Tibial artery (tissue), 4 donors: ENCODE results near the gene KRTAP10-7.

Source experiments
- DNase-seq, 2 donors: peaks; one replicate each; pipeline ENCODE4 v3.0.0-alpha.2; 2019
- H3K27ac ChIP-seq, 2 donors: fragments of 200-600 bp; sonication (generic) in 1 of 2; 1 replicate in 1 of 2; 2 replicates in 1 of 2; pipeline ENCODE4 v1.5.1; 2018 to 2019; ENCODE audit warnings: mild to moderate bottlenecking in 1 of 2
- H3K27me3 ChIP-seq, 2 donors: fragments of 200-600 bp; sonication (generic) in 1 of 2; one replicate each; pipeline versions ENCODE4 v1.5.1 to v1.6.0; 2016 to 2019
- H3K36me3 ChIP-seq, 3 donors: fragments of 200-600 bp; sonication (generic) in 2 of 3; one replicate each; pipeline ENCODE4 v1.5.1; 2016 to 2019; ENCODE audit warnings: mild to moderate bottlenecking in 2 of 3
- H3K4me1 ChIP-seq, 4 donors: fragments of 200-600 bp; sonication (generic) in 2 of 4; 1 replicate in 3 of 4; 2 replicates in 1 of 4; pipeline ENCODE4 v1.5.1; 2016 to 2019
- H3K4me3 ChIP-seq, 2 donors: fragments of 200-600 bp; sonication (generic) in 1 of 2; 1 replicate in 1 of 2; 2 replicates in 1 of 2; pipeline ENCODE4 v1.5.1; 2018 to 2019; ENCODE audit warnings: mild to moderate bottlenecking in 2 of 2
- H3K9me3 ChIP-seq, 3 donors: fragments of 200-600 bp; sonication (generic) in 1 of 3; one replicate each; pipeline ENCODE4 v1.5.1; 2016 to 2019
- intact Hi-C: fragments of 100-400 bp; cut with DNase I; formaldehyde crosslinking; loops from one replicate; pipeline ENCODE4 v1.15.0; 2023; ENCODE audit warnings: low total_unique reads
- TF ChIP-seq, protein P1 (sequence below), 2 experiments: fragments of 200-600 bp in 1 of 2; fragments of 450-650 bp in 1 of 2; IDR thresholded peaks; one replicate each; pipeline ENCODE4 v1.5.1; 2017 to 2019; ENCODE audit warnings: antibody characterized with exemption in 2 of 2, mild to moderate bottlenecking in 1 of 2, moderate library complexity in 1 of 2

Gene KRTAP10-7

DNA sequence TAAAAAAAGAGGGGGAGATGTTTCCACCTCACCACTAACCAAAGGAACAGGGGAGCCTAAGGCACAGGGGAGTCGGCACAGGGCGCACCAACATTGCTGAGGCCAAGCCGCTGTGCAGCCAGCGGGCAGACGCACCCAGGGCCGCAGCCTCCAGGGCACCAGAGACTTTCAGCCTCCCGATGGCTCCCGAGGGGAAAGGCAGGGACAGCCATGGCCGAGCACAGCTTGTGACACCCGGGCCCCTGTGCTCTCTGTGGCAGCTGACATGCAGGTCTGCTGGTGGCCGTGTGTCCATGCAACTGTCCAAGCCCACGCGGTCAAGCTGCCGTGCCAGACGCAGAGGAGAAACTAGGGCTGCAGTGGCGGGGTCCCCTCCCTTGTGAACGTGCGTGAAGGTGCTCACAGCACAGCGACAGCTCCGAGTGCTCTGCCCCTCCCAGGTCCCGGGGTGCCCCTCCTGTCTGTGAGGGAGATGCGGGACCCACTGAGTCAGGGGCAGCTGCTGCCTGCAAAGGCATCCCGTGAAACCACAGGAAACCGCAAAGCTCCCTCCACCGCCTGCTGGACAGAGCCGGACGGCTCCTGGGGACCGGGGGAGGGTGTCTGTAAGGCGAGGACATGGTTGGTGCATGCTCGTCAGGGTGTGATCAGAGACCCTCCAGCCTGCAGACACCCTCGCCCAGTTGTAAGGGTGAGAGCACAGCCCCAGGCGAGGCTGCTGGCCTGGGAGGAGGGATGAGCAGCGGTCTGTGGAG is 48.3 kb downstream of the KRTAP10-7 start:
- TF ChIP-seq, protein P1, sequence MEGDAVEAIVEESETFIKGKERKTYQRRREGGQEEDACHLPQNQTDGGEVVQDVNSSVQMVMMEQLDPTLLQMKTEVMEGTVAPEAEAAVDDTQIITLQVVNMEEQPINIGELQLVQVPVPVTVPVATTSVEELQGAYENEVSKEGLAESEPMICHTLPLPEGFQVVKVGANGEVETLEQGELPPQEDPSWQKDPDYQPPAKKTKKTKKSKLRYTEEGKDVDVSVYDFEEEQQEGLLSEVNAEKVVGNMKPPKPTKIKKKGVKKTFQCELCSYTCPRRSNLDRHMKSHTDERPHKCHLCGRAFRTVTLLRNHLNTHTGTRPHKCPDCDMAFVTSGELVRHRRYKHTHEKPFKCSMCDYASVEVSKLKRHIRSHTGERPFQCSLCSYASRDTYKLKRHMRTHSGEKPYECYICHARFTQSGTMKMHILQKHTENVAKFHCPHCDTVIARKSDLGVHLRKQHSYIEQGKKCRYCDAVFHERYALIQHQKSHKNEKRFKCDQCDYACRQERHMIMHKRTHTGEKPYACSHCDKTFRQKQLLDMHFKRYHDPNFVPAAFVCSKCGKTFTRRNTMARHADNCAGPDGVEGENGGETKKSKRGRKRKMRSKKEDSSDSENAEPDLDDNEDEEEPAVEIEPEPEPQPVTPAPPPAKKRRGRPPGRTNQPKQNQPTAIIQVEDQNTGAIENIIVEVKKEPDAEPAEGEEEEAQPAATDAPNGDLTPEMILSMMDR (IDR thresholded peaks at IDR 0.05) = no peak
- H3K27me3 ChIP-seq = peaks cover 0 to 30% of the 10 kb centered on the region in 2 donors
- H3K27ac ChIP-seq = no peak overlapping the region
- peaks cover 0 to 8% (median 6%) of the 10 kb centered on the region in 3 donors for H3K9me3 ChIP-seq
- no peaks in the 10 kb centered on the region for H3K4me1 ChIP-seq
- H3K4me3 ChIP-seq = no peak overlapping the region
- DNase-seq = no peak
- H3K36me3 ChIP-seq = no peaks in the 10 kb centered on the region
- intact Hi-C loops = no loop called here

DNA sequence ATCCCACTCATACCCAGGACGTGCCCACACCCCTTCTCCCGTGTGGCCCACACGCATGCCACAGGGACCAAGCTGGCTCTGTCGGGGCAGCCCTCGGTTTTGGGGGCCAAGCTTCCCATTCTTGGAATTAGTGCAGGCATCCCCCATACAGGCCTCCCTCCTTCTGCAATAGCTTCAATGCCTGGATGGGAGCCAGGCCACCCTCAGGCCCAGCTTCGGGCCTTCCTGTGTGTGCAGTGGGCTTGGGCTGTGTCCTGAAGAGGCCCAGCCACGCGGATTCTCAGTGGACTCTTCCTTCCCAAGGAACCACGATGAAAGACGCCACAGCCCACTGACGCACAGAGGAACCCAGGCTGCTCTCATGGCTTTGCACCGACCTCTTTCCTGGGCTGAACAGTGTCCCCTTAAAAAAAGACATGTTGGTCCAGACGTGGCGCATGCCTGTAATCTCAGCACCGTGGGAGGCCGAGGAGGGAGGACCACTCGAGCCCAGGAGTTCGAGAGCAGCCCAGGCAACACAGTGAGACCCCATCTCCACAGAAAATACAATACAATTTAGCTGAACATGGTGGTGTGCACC is 49.2 kb downstream of the KRTAP10-7 start:
- intact Hi-C loops = no loop called here
- Histone ChIP-seq H3K4me3 (no peak overlapping the region), H3K9me3 (peaks cover 0 to 8% (median 6%) of the 10 kb centered on the region in 3 donors), H3K4me1 (no peaks in the 10 kb centered on the region), H3K27me3 (peaks cover 0 to 30% of the 10 kb centered on the region in 2 donors), H3K27ac (no peak overlapping the region), H3K36me3 (no peaks in the 10 kb centered on the region)
- TF ChIP-seq, protein P1 (IDR thresholded peaks at IDR 0.05) = no peak
- DNase-seq = no peak

DNA sequence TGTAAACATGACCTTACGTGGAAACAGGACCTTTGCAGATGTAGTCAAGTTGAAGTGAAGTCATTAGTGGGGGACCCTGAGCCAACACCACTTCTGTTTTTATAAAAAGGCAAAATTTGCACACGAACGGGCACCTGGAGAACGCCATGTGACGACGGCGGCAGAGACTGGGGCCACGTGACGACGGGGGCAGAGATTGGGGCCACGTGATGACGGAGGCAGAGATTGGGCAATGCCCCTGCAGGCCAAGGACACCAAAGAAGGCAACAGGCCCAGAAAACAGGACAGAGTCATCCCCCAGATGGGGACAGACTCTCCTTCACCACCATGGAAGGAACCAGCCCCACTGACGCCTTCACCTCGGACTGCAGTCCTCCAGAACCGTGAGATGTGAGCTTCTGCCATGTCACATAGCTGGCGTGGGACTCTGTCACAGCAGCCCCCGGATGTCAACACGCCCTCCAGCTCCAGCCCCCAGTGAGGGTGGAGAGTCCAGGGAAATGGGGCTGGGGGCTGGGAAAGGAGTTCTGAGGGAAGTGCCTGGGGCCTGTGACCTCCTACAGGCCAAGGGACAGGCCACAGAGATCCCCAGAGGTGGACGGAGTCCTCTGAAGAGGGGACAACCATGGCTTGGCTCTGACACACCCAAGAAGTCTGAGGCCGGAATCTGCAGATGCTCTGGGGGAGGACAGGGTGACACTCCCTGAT is 50.0 kb downstream of the KRTAP10-7 start:
- Histone ChIP-seq H3K27ac (no peak overlapping the region), H3K27me3 (peaks cover 0 to 30% of the 10 kb centered on the region in 2 donors), H3K4me1 (no peaks in the 10 kb centered on the region), H3K36me3 (no peaks in the 10 kb centered on the region), H3K9me3 (peaks cover 0 to 4% (median 1%) of the 10 kb centered on the region in 3 donors), H3K4me3 (no peak overlapping the region)
- no peak for DNase-seq
- intact Hi-C loops = no loop called here
- TF ChIP-seq, protein P1 (IDR thresholded peaks at IDR 0.05) = no peak

DNA sequence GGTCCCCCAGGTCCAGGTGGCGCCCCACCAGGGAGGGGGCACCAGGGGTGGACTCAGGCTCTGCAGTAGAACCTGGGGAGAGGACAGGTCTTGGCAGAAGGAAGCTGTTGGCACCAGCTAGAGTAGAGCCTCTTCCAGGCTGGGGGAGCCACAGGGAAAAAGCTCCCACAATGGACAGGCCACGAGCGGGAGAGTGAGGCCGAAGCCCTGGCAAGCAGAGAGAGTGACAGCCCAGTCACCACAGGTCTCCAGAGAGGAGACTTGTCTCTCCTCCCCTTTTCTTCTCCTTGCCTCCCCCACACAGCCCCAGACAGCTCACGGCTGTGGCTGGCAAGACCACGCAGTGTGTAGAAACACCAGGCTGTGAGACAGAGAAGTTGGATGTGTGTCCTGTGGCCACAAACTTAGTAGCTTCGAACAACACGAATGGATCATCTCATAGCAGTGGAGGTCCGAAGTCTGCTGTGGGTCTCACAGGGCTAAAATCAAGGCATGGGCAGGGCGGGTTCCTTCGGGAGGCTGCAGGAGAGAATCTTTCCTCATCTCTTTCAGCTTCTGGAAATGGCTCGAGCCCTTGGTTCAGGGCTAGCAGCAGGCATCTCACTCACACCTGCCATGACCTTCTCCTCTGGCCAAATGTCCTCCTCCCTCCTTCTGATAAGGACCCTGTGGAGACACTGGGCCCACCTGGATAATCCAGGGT is 50.7 kb downstream of the KRTAP10-7 start:
- Histone ChIP-seq H3K4me1 (no peaks in the 10 kb centered on the region), H3K27ac (no peak overlapping the region), H3K9me3 (no peaks in the 10 kb centered on the region), H3K4me3 (no peak overlapping the region), H3K36me3 (no peaks in the 10 kb centered on the region), H3K27me3 (peaks cover 0 to 30% of the 10 kb centered on the region in 2 donors)
- TF ChIP-seq, protein P1 (IDR thresholded peaks at IDR 0.05) = no peak
- no peak for DNase-seq
- intact Hi-C loops = no loop called here
